ENCODE measurements around the gene ZCCHC24. TPM values are rescaled to one million over a fixed set of nuclear protein-coding genes. Genes with fewer than 3 reads are reported as not detected.

The ZCCHC24 gene
- total RNA-seq, 1 donor from 2014 or later, result 3.3 TPM

GRCh38 chr10:79410315-79411094, 34.9 kb downstream of the ZCCHC24 start:
- no peak for ATAC-seq

DNA sequence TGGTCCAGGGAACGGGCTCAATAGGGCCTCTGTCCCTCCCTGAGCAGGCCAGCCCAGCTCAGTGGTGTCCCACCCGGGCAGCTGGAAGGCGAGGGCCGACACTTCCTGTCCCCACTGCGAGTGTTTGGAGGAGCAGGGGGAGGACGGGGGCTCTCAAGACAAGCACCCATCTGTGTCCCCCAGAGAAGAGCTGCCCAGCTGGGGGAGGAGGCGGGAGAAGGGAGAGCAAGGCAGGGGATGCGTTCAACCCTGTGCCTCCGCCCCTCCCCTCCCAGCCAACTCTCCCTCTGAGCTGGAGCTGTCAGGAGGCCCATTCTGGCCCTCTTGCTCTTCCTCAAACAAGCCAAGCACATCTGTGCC, 35.7 kb downstream of the ZCCHC24 start:
- no peak for ATAC-seq

DNA sequence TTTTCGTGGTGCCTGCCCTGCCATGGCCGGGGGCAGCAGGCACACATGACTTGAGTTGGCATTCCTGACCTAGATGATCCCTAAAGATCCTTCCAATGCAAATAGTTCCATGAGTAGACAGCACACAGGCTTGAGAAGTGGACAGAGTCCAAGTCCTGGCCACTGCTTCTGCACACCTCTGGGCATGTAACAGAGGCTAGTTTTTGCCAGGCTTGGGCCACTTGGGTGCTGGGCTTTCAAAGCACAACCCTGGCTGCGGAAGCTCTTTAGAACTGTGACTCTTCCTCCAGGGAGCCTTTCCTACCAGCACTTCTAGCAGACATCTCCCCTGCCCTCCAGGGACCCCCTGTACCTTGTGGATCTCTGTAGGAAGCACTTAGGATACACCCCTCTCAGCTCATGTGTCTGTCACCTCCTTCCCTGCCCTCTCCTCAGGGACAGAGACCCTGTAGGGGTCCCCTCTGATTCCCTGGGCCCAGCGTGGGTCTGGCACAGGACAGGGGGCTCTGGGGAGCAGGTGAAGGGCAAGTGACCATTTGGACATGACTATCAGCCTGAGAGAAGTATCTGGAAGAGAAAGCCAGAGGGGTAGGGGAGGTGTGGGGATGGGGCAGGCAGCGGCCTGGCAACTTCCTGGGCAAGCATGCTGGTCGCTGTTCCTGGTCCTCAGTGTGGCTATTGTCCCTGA, 36.2 kb downstream of the ZCCHC24 start:
- ATAC-seq, result no peak

- no peak for ATAC-seq
Observed at GRCh38 chr10:79407811-79408795, 37.3 kb downstream of the ZCCHC24 start.

DNA sequence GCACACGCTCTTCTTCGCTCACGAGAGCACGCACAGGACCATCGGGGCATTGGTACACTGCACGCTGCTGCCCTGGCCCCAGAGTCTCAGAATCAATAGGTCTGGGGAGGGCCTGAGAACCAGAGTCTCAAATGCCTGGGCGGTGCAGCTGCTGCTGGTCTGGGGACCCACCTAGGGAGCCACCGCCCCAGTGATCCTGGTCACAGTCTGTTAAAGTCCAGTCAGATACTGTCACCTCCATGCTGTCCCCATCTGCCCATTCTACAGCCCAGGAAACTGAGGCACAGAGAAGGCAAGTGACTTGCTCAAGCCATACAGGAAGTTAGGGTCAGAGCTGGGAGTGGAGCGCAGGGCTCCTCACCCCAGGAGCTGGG, 38.0 kb downstream of the ZCCHC24 start:
- ATAC-seq, result no peak

DNA sequence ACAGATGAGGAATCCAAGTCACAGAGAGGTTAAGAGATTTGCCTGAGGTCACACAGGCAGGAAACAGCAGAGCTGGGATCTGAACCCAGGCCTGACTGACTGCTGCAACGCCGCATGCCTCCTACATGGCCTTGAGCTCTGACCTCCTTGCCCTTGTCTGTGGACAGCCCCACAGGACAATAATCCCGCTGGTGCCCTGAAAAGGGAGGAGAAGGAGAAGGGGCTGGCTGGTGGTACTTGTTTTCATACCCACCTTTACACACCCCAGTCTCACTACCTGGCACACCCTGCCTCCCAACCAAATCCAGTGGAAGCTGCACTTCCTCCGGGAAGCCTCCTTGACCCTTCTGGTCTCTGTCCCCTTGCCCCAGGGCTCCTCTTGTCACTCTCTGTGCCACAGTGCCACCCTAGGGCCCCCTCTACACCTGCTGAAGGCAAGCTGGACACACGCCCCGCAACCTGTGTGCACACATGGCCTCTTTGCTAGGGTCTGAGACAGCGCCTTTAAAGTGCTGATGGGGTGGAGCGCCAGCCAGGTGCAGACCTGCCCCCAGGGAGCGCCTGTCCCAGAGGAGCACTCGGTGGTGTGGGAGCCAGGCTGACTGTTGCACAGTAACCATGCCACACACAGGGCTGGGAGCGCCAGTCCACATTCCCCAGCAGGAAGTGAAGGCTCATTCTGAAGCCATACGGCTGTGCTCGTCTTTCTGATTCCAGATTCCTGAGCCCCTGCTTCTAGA, 38.6 kb downstream of the ZCCHC24 start:
- no peak for ATAC-seq

DNA sequence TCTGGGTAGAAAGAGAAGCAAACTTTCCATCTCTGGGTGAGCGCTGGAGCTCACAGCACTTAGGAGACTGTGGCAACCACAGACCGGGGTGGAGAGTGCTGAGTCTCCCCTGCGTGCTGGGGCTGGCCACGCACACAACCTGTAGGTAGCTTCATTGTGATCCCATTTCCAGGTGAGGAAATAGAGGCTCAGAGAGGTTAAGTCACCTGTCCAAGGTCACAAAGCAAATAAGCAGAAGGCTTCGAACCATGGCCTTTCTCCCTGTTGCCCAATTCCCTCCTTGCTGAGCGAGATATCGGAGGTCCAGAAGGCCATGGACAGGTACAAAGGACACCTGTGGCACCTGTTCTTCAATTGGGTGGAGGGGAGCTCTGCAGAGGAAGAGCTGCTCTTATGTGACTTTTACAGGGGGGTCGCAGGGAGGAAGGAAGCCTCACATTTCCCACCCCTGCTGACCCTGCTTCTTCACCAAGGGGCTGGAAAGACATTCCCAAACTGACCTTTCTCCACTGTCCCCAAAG, 39.4 kb downstream of the ZCCHC24 start:
- ATAC-seq, result no peak

- ATAC-seq, result no peak
Observed at GRCh38 chr10:79405221-79405994, 40.0 kb downstream of the ZCCHC24 start.

DNA sequence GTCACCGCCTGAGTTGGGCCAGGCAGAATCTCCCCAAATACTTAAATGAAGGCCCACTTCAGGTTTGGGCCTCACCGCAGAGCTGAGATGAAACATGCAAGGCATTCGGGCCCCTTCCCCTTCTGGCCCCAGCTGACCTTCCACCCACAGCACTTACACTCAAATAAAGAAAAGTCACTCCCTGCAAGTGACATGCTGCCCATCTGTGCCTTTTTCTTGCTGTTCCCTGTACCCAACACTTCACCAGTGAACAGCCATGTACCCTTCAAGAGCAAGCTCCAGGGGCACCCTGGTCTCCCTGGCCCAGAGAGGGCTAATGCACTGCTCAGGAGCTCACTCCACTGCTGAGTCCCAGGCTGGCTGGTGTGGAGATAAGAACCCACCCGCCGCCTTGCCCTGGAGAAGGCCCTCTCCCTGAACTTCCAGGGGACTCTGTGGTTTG, 40.7 kb downstream of the ZCCHC24 start:
- no peak for ATAC-seq

DNA sequence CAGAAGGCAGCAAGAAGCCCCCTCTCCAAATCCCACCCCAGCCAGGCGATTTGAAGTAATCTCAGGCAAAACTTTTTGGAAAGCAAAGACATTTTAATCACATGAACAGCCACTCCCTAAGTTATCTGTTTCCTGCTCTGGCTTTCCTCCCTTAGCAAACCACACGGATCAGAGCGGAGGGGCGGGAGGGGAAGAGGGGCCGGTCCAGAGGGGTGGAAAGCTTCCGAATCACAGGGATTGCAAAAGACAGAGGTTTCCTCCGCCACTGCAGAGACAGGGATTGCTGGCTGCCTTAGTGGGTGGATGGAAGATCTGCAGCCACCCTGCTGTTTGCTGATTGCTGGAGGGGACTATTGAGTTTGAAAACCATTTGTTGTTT, 41.2 kb downstream of the ZCCHC24 start:
- ATAC-seq, result peak; percentile 13

GRCh38 chr10:79403441-79404230, 41.8 kb downstream of the ZCCHC24 start:
- ATAC-seq, result peak; percentile 11

DNA sequence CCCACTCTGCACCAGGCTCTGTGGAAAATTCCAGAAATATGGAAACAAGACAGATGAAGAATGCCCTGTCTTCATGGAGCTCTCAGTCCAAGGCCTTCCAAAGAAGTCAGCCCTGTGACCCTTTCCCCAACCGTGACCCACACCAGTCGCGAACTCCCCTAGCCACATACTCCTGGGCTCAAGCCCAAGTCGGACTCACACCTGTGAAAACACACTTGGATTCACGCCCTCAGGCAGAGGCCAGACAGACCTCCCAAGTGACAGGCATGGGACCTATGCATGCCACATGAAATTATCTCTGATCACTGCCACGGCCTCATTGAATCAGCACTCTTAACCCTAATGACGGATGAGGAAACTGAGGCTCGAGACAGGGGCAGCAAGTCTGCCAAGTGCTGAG, 42.5 kb downstream of the ZCCHC24 start:
- ATAC-seq, result no peak

- no peak for ATAC-seq
Observed at GRCh38 chr10:79402625-79402946, 42.8 kb downstream of the ZCCHC24 start.

- peak; percentile 25 for ATAC-seq
Observed at GRCh38 chr10:79401015-79401921, 44.2 kb downstream of the ZCCHC24 start.

DNA sequence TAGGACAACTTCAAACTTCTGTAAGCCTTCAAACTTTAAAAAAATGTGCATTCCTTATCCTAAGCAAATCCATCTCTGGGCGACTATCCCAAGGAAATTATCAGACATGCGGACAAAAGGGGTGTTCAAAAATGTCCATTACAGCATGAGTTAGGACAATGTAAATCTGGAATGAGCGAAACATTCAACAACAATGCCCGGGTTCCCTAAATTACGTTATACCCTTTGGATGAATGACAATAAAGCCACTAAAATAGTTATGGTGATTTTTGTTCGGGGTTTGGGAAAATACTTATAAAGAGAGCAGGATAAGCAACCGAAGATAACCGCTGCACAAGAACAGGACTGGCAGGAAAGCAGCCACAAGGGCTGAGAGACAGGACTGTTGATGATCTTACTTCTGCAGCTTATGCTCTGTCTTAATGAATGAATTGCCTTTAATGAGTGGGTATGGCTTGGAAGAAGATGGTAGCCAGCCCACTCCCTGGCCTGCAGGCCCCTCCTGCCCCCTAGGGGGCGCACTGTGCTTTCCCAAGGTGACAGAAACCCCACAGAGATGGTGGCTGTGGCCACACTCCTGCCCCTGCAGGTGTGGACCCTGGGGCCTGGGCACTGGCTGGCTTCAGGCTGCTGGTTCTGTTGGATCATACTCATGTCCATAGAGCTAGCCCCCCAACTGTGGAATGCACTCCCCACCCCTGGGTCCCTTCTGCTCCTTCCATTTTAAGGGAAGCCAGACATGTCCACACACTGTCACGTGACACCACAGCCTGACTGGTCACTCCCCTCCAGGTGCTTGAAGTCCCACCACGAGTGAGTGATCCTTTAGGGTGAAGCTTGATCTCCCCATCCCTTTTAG, 45.0 kb downstream of the ZCCHC24 start:
- ATAC-seq, result peak; percentile 47

DNA sequence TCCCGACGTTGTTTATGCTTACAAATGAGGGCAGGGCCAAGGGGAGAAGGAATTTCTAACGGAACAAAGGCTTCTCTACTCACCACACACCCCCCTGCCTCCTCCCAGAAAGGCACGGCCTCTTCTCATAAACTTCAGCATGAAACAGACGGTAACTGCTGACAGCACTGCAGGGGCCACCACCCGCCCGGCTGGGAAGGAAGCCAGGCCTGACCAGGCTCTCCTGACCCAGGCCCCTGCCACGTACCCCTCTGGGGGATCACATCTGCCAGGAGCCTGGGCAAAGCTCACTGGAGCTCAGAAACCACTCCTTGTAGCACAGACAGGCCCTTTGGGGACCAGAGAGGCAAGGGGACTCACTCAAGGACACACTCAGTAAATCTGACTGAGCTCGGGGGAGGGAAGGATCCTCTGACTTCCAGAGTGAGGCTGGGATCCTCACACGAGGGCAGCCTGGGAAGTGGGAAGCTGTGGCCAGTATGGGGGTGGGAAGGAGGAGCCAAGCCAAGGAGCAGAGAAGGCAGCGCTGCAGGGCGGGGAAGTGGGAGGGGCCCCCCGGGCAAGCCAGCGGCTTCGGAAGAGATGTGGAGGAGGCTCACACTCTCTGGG, 46.1 kb downstream of the ZCCHC24 start:
- peak; percentile 48 for ATAC-seq

GRCh38 chr10:79398642-79399041, 46.8 kb downstream of the ZCCHC24 start:
- ATAC-seq, result no peak

Data from esophagus mucosa (tissue), 1 donor.